HG02840 (cell line): ENCODE data around the gene CEBPB.
"Not testable (repeated sequence)": the region's sequence is repeated elsewhere in the genome, so short reads cannot be mapped to it uniquely, and the experiment has no call there.

ENCODE experiments used
- ATAC-seq: cut with Tn5 transposase; IDR thresholded peaks from one replicate; pipeline ENCODE4 v1.9.1; 2021; ENCODE audit warnings: mild to moderate bottlenecking, moderate library complexity, moderate number of reproducible peaks; ENCODE audit not compliant: unreplicated experiment, low FRiP score

Gene CEBPB

GRCh38 chr20:50191544-50192363 lies 1.1 kb downstream of the CEBPB start:
- peak; percentile 38 for ATAC-seq

- ATAC-seq, result peak; percentile 27
Observed at GRCh38 chr20:50192364-50193198, 2.0 kb downstream of the CEBPB start.

GRCh38 chr20:50193199-50193835 lies 2.7 kb downstream of the CEBPB start:
- no peak for ATAC-seq

- no peak for ATAC-seq
Observed at GRCh38 chr20:50193836-50194421, 3.3 kb downstream of the CEBPB start.

- no peak for ATAC-seq
Observed at GRCh38 chr20:50194422-50194830, 3.8 kb downstream of the CEBPB start.

- no peak for ATAC-seq
Observed at GRCh38 chr20:50194831-50195523, 4.3 kb downstream of the CEBPB start.

- no peak for ATAC-seq
Observed at GRCh38 chr20:50195524-50196120, 5.0 kb downstream of the CEBPB start.

- ATAC-seq, result no peak
Observed at GRCh38 chr20:50196248-50196647, 5.6 kb downstream of the CEBPB start.

- no peak for ATAC-seq
Observed at GRCh38 chr20:50196896-50197295, 6.3 kb downstream of the CEBPB start.

- no peak for ATAC-seq
Observed at GRCh38 chr20:50197463-50198179, 7.0 kb downstream of the CEBPB start.

- no peak for ATAC-seq
Observed at GRCh38 chr20:50198180-50198666, 7.6 kb downstream of the CEBPB start.

GRCh38 chr20:50198716-50199115 lies 8.1 kb downstream of the CEBPB start:
- ATAC-seq, result no peak

- ATAC-seq, result no peak
Observed at GRCh38 chr20:50199703-50200102, 9.1 kb downstream of the CEBPB start.

GRCh38 chr20:50200482-50201104 lies 10.0 kb downstream of the CEBPB start:
- ATAC-seq, result no peak

GRCh38 chr20:50201710-50202109 lies 11.1 kb downstream of the CEBPB start:
- ATAC-seq, result not testable (repeated sequence)

GRCh38 chr20:50202677-50203076 lies 12.0 kb downstream of the CEBPB start:
- no peak for ATAC-seq

- no peak for ATAC-seq
Observed at GRCh38 chr20:50203951-50204937, 13.6 kb downstream of the CEBPB start.
